A549 treated with AZD9567 at 1 μM for 4 hours (cell line): ENCODE measurements around the gene NEAT1. TPM values are rescaled to one million over a fixed set of nuclear protein-coding genes. Genes with fewer than 3 reads are reported as not detected.

ENCODE experiments used
- total RNA-seq: library from RNA; stranded (reverse); fragments of 200-300 nt; extraction: Qiagen RNA extraction; gene quantifications from 5 replicates; pipeline ENCODE4 v1.2.3, GENCODE V29; 2022; ENCODE audit not compliant: insufficient read depth

Gene NEAT1
- total RNA-seq: 95.1 to 289 TPM (median 267 TPM) in 5 replicates

DNA sequence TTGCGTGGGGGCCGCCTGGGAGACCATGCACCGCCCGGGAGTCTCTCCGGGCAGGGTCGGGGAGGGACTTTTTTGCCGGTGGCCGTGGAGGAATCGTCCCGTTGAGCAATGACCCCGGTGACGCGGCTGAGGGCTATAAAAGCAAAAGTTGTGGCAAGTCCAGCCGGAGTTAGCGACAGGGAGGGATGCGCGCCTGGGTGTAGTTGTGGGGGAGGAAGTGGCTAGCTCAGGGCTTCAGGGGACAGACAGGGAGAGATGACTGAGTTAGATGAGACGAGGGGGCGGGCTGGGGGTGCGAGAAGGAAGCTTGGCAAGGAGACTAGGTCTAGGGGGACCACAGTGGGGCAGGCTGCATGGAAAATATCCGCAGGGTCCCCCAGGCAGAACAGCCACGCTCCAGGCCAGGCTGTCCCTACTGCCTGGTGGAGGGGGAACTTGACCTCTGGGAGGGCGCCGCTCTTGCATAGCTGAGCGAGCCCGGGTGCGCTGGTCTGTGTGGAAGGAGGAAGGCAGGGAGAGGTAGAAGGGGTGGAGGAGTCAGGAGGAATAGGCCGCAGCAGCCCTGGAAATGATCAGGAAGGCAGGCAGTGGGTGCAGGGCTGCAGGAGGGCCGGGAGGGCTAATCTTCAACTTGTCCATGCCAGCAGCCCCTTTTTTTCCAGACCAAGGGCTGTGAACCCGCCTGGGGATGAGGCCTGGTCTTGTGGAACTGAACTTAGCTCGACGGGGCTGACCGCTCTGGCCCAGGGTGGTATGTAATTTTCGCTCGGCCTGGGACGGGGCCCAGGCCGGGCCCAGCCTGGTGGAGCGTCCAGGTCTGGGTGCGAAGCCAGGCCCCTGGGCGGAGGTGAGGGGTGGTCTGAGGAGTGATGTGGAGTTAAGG is at the start of gene NEAT1:
Gene NEAT1 (plus strand): TSS at position 166 of the 883 bp plus-strand sequence.

DNA sequence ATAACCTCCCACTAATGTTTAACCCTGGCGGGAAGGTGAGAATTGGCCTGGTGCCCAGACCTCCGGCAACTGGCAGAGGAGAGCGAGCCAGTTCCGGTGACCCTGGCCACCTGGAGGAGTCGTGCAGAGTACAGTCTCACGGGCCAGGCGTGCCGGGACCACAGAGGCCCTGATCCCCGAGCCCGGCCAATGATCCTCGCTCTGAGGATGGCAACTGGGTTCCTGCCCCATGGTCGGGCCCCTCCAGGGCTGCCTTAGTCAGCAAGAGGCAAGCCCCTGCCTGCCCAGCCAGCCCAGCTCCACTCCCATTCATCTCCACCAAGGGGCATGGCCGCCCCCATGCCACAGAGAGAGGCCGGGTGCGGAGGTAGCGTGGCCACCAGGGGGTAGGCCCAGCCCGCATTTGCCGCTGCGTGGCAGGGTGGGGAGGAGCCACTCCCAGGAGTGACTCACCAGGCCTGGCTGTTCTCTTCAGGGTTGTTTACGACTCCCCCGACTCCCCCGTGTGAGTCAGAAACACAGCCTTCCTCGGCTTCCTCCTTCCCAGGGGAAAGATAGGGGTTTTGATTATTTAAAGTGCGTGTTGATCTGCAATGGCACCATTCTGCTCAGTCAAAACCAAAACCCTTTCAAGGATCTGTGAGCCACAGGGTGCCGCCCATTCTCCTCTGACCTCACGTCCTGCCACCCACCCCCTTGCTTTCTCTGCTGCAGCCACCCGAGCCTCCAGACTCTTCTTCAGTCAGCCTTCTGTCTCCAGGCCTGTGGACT is 40.4 kb upstream of the NEAT1 start, which contains the start of gene SLC25A45:
Gene SLC25A45 (minus strand): TSS at position 614 of the 771 bp plus-strand sequence. CDS start 695 bp downstream, outside the sequence.

GRCh38 chr11:65386307-65387140 is 36.1 kb upstream of the NEAT1 start, which contains the start of gene FRMD8:
Gene FRMD8, plus strand, starts transcription at chr11:65386637. Its CDS starts 400 bp downstream, at chr11:65387037.

Other genes with a start within 250 kb of the NEAT1 start
- 99.3 to 109 TPM (median 108 TPM) in 5 replicates for gene CAPN1, start 240.9 kb upstream of the NEAT1 start, total RNA-seq
- gene POLA2, start 160.8 kb upstream of the NEAT1 start, total RNA-seq: 10.7 to 16.6 TPM (median 12.9 TPM) in 5 replicates
- 15.9 to 20.4 TPM (median 17.2 TPM) in 5 replicates for gene CDC42EP2, start 107.9 kb upstream of the NEAT1 start, total RNA-seq
- 39.2 to 41.2 TPM (median 40.8 TPM) in 5 replicates for gene DPF2, start 88.9 kb upstream of the NEAT1 start, total RNA-seq
- 1.3 TPM in 5 replicates for gene TIGD3, start 68.0 kb upstream of the NEAT1 start, total RNA-seq
- gene SLC25A45, start 40.2 kb upstream of the NEAT1 start, total RNA-seq: 8.5 to 11.6 TPM (median 10.3 TPM) in 5 replicates
- gene FRMD8, start 36.2 kb upstream of the NEAT1 start, total RNA-seq: 33.7 to 57.0 TPM (median 56.4 TPM) in 5 replicates
- 55.2 to 111 TPM (median 88.6 TPM) in 5 replicates for gene MALAT1, start 76.2 kb downstream of the NEAT1 start, total RNA-seq
- 37.6 to 65.4 TPM (median 64.4 TPM) in 5 replicates for gene SCYL1, start 102.3 kb downstream of the NEAT1 start, total RNA-seq
- 65.1 to 117 TPM (median 101 TPM) in 5 replicates for gene LTBP3, start 135.6 kb downstream of the NEAT1 start, total RNA-seq
- gene ZNRD2, start 147.7 kb downstream of the NEAT1 start, total RNA-seq: 69.5 to 80.8 TPM (median 77.9 TPM) in 5 replicates
- gene FAM89B, start 149.7 kb downstream of the NEAT1 start, total RNA-seq: 20.8 to 56.1 TPM (median 50.0 TPM) in 5 replicates
- gene EHBP1L1, start 153.3 kb downstream of the NEAT1 start, total RNA-seq: 22.6 to 35.1 TPM (median 32.7 TPM) in 5 replicates
- 0.26 to 1.4 TPM (median 0.77 TPM) in 4 of 5 replicates, not detected in the other for gene KCNK7, start 173.0 kb downstream of the NEAT1 start, total RNA-seq
- 44.0 to 49.5 TPM (median 47.5 TPM) in 5 replicates for gene MAP3K11, start 191.4 kb downstream of the NEAT1 start, total RNA-seq
- gene PCNX3, start 193.0 kb downstream of the NEAT1 start, total RNA-seq: 25.3 to 38.8 TPM (median 37.9 TPM) in 5 replicates
- gene SIPA1, start 215.3 kb downstream of the NEAT1 start, total RNA-seq: 11.1 to 21.7 TPM (median 18.4 TPM) in 5 replicates
- 52.1 to 79.3 TPM (median 74.8 TPM) in 5 replicates for gene RELA, start 240.1 kb downstream of the NEAT1 start, total RNA-seq